NCI-H524 (cell line): ENCODE results near the gene GUCY1A1.

Experiments used
- DNase-seq, 2 experiments: peaks; one replicate each; lab custom pipeline; 2025; lab: John Stamatoyannopoulos, UW

GUCY1A1 gene

DNA sequence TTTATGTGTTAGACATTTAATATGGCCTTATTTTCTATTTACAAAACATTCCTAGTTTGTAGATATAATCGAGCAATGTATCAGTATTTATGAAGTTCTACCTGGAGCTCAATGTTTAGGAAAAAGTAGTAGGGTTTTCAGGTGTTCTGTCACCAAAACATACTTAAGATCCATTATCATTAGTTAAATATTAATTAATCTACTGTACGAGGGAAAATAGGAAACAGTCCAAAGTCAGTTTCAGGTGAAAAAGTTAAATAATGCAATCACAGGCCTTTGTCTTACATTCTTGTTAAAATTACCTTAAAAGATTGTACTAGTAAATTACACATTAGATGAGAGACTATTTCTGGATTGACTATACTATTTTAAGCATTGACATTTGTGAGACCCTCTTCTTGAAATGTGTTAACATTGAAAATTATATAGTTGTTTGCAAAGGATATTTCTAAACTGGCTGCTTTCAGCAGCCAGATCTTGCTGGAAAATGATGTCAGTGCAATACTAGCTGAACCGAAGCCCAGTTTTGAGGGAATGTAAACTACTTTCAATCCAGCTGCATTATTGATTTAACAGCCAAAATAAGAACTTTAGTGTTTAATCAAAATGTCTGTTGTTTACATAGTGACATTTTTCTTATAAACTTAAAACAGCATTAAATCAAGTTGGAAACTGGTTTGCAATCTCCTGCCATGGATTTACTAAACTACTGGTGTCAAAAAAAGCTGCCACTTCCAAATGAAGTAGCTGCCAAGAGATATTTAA is 111.5 kb downstream of the GUCY1A1 start:
- no peak for DNase-seq

DNA sequence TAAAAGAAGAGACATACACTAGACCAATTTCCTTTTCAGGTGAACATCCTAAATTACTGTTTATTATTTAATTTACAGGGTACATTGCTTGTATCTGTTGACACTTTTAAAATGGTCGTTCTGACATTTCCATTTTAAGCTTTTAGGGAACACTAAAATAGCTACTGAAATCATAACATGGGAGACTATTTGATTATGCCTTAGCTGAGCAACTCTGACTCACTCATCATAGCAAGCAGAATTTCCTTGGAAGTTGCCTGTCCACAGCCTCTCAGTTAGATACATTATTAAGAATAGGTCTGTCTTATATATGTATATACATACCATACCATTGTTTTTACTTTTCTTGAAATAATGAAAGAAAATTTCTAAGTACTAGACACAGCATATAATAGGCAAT is 114.1 kb downstream of the GUCY1A1 start:
- no peak for DNase-seq

DNA sequence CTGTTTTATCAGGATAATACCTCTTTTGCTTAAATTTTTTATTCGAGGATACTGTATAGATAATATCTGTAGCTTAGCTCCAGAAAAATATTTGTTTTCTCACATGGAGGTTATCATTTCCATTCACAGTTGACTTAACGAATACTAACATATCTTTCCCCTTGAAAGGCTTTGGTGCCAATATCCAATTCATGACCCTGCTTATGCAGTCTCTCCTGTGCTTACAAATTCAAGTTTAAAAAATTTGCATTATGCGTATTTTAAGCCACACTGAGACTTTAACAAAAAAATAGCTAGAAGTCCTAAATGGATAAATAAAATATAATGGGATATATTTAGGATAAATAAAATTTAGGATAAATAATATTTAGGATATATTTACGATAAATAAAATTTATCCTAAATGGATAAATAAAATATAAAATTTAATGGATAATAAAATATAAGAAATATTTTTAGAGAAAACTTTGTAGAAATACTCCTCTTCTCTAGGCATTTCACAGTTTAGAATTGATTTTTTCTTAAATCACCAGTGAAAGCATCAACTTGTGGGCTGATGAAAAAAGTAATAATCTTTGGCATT is 114.7 kb downstream of the GUCY1A1 start:
- no peak for DNase-seq
